ENCODE data around the gene GTF2A1L. TPM values are rescaled to one million over a fixed set of nuclear protein-coding genes. Genes with fewer than 3 reads are reported as not detected.

Gene GTF2A1L
- total and polyA plus RNA-seq, 2 donors (not counting 3 experiments of a cell fraction or from before 2014, with no cell fraction given), result 0.46 TPM; not detected in 1

DNA sequence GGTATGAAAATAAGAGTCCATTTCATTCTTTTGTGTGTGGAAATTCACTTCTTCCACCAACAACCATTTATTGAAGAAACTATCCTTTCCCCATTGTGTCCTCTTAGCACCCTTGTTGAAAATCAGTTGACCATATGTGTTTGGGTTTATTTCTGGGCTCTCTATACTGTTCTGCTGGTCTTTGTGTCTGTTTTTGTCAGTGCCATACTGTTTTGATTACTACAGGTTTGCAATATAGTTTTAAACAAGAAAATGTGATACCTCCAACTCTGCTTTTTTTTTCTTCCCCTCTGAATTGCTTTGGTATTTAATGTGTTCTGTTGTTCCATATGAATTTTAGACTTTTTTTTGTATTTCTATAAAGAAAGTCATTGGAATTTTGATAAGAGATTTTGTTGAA lies 8.4 kb downstream of the GTF2A1L start:
- dilution Hi-C loops (cut with MboI; ENCODE audit: extremely low pct_ligation_motif_present, low sequenced_read_pairs) (no loop called here), intact Hi-C loops (cut with micrococcal nuclease) (no loop called here)
- Histone ChIP-seq H3K4me3 (replicated peaks in 1 of 3; ENCODE audit: insufficient read depth in 1 of 3, low read depth in 1 of 3, low read length in 3 of 3) (no peak overlapping the region), H3K9ac (replicated peaks; ENCODE audit: extremely low read depth, insufficient read depth, low read length) (no peak overlapping the region), H3K9me1 (replicated peaks; ENCODE audit: control insufficient read depth, extremely low read depth, insufficient read depth, low read length) (no peaks in the 10 kb centered on the region), H3K79me2 (ENCODE audit: control insufficient read depth, insufficient read depth, low read length) (no peaks in the 10 kb centered on the region), H3K9me3 (replicated peaks; ENCODE audit: control insufficient read depth, insufficient read depth, low read length) (no peaks in the 10 kb centered on the region), H3K4me1 (ENCODE audit: control insufficient read depth, extremely low read depth, insufficient read depth, low read length) (no peaks in the 10 kb centered on the region), H3K27me3 (ENCODE audit: control insufficient read depth in 2 of 2, insufficient read depth in 2 of 2, low read length in 2 of 2) (no peaks in the 10 kb centered on the region), H3K36me3 (ENCODE audit: control insufficient read depth in 2 of 2, extremely low read depth in 1 of 2, insufficient read depth in 2 of 2, low read length in 2 of 2) (no peaks in the 10 kb centered on the region), H3K27ac (ENCODE audit: insufficient read depth, low read depth, low read length) (no peak overlapping the region), H3K4me2 (ENCODE audit: insufficient read depth, low read length) (no peak overlapping the region), H4K20me1 (replicated peaks; ENCODE audit: control insufficient read depth, extremely low read depth, insufficient read depth, low read length) (no peaks in the 10 kb centered on the region), H2AFZ (ENCODE audit: low read depth, low read length) (no peak overlapping the region)
- CTCF ChIA-PET, result no interaction called here
- FAIRE-seq (no peak), DNase-seq (ENCODE audit: low read depth, low spot score) (no peak)
- no peak for TF ChIP-seq POLR2AphosphoS5 (IDR thresholded peaks at IDR 0.05; ENCODE audit: insufficient read depth, low read depth, low read length)
- TF ChIP-seq, protein P1, sequence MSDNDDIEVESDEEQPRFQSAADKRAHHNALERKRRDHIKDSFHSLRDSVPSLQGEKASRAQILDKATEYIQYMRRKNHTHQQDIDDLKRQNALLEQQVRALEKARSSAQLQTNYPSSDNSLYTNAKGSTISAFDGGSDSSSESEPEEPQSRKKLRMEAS (IDR thresholded peaks at IDR 0.05; ENCODE audit: insufficient read depth, insufficient read length), result no peak
- TF ChIP-seq GATA2 (IDR thresholded peaks at IDR 0.05; ENCODE audit: insufficient read depth, insufficient read length, low read depth, low read length), result no peak
- no peak for TF ChIP-seq FOS (IDR thresholded peaks at IDR 0.05; ENCODE audit: borderline replicate concordance, insufficient read depth, low read length)
- TF ChIP-seq MYC (IDR thresholded peaks at IDR 0.05; ENCODE audit: low read depth, low read length), result no peak
- no peak for TF ChIP-seq JUN (IDR thresholded peaks at IDR 0.05; ENCODE audit: borderline replicate concordance, insufficient read depth, insufficient read length, low read depth)
- TF ChIP-seq POLR2A (IDR thresholded peaks at IDR 0.05; ENCODE audit: low read depth, low read length), result no peak
- TF ChIP-seq, protein P2, sequence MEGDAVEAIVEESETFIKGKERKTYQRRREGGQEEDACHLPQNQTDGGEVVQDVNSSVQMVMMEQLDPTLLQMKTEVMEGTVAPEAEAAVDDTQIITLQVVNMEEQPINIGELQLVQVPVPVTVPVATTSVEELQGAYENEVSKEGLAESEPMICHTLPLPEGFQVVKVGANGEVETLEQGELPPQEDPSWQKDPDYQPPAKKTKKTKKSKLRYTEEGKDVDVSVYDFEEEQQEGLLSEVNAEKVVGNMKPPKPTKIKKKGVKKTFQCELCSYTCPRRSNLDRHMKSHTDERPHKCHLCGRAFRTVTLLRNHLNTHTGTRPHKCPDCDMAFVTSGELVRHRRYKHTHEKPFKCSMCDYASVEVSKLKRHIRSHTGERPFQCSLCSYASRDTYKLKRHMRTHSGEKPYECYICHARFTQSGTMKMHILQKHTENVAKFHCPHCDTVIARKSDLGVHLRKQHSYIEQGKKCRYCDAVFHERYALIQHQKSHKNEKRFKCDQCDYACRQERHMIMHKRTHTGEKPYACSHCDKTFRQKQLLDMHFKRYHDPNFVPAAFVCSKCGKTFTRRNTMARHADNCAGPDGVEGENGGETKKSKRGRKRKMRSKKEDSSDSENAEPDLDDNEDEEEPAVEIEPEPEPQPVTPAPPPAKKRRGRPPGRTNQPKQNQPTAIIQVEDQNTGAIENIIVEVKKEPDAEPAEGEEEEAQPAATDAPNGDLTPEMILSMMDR (IDR thresholded peaks at IDR 0.05; ENCODE audit: extremely low read depth in 1 of 2, insufficient read depth in 1 of 2, low read depth in 1 of 2, low read length in 2 of 2), result no peak
- TF ChIP-seq EZH2 (IDR thresholded peaks at IDR 0.05; ENCODE audit: borderline replicate concordance, low read depth, low read length, severe bottlenecking), result no peak
- no TSS peak for BruUV-seq (replicated peaks)
- POLR2A ChIA-PET, result no interaction called here
